ENCODE data around the gene STAT3. TPM values are rescaled to one million over a fixed set of nuclear protein-coding genes. Genes with fewer than 3 reads are reported as not detected.

The STAT3 gene
- total and polyA plus RNA-seq, 2 of the 13 experiments (the other 11 are each of a cell fraction or from before 2014, with no cell fraction given), result 61.8 to 62.4 TPM

DNA sequence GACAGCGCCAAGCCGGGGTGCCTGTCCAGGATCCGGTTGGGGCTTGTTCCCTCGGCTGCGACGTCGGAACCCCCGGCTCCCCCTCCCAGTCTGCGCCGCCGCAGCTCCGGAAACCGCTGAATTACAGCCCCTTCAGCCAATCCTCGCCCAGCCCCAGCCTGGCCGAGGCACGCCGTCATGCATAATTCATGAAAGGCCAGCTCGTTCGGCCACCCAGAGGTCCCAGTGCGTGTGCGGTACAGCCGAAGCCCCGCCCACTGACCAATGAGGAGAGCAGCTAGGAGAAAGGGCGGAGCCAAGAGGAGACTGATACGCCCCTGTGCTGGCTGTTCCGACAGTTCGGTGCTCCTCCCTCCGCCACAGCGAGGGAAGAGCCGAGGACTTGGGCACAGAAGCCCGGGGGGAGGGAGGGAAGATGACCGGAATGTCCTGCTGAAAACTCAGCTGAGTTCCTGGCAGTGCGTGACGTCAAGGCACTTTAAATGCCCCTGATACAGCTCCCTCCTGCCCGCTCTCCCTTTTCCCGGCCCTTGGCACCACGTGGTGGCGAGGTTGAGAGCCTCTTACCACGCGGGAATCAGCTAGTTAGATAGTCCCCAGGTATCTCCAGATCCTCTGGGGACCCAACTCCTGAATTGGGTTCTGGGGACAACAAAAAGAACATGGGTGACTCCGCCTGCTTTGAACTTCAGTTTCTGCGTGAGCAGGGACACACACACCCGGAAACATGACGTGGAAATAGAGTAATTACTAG lies at the start of gene STAT3 (continued):
- TF ChIP-seq ZNF280B (CRISPR knock-in tag; IDR thresholded peaks at IDR 0.05; ENCODE audit: borderline replicate concordance), result peak; percentile 96; the same call in 1 of the 2 replicates
- 0 out of 2 replicates have a peak, but pooled peaks have one; percentile 52 for TF ChIP-seq CENPBD1 (CRISPR knock-in tag; IDR thresholded peaks at IDR 0.05; ENCODE audit: borderline replicate concordance, low read depth)
- TF ChIP-seq, protein P1, sequence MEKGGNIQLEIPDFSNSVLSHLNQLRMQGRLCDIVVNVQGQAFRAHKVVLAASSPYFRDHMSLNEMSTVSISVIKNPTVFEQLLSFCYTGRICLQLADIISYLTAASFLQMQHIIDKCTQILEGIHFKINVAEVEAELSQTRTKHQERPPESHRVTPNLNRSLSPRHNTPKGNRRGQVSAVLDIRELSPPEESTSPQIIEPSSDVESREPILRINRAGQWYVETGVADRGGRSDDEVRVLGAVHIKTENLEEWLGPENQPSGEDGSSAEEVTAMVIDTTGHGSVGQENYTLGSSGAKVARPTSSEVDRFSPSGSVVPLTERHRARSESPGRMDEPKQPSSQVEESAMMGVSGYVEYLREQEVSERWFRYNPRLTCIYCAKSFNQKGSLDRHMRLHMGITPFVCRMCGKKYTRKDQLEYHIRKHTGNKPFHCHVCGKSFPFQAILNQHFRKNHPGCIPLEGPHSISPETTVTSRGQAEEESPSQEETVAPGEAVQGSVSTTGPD (CRISPR knock-in tag; IDR thresholded peaks at IDR 0.05), result peak; percentile 82; the same call in 1 of the 2 replicates
- TF ChIP-seq PLRG1 (conservative IDR thresholded peaks at IDR 0.05), result no peak
- TF ChIP-seq ZNF674 (CRISPR knock-in tag; IDR thresholded peaks at IDR 0.05; ENCODE audit: low read depth), result peak; percentile 99
- TF ChIP-seq ZNF768 (CRISPR knock-in tag; IDR thresholded peaks at IDR 0.05), result peak; percentile 72
- TF ChIP-seq ZNF225 (CRISPR knock-in tag; IDR thresholded peaks at IDR 0.05), result peak; percentile 99
- peak; percentile 94 for TF ChIP-seq ZNF614 (CRISPR knock-in tag; IDR thresholded peaks at IDR 0.05; ENCODE audit: borderline replicate concordance)
- TF ChIP-seq, protein P2, sequence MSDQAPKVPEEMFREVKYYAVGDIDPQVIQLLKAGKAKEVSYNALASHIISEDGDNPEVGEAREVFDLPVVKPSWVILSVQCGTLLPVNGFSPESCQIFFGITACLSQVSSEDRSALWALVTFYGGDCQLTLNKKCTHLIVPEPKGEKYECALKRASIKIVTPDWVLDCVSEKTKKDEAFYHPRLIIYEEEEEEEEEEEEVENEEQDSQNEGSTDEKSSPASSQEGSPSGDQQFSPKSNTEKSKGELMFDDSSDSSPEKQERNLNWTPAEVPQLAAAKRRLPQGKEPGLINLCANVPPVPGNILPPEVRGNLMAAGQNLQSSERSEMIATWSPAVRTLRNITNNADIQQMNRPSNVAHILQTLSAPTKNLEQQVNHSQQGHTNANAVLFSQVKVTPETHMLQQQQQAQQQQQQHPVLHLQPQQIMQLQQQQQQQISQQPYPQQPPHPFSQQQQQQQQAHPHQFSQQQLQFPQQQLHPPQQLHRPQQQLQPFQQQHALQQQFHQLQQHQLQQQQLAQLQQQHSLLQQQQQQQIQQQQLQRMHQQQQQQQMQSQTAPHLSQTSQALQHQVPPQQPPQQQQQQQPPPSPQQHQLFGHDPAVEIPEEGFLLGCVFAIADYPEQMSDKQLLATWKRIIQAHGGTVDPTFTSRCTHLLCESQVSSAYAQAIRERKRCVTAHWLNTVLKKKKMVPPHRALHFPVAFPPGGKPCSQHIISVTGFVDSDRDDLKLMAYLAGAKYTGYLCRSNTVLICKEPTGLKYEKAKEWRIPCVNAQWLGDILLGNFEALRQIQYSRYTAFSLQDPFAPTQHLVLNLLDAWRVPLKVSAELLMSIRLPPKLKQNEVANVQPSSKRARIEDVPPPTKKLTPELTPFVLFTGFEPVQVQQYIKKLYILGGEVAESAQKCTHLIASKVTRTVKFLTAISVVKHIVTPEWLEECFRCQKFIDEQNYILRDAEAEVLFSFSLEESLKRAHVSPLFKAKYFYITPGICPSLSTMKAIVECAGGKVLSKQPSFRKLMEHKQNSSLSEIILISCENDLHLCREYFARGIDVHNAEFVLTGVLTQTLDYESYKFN (CRISPR knock-in tag; conservative IDR thresholded peaks at IDR 0.05), result peak; percentile 90
- TF ChIP-seq RXRA (CRISPR knock-in tag; IDR thresholded peaks at IDR 0.05), result peak; percentile 96
- TF ChIP-seq HOMEZ (CRISPR knock-in tag; IDR thresholded peaks at IDR 0.05; ENCODE audit: low read depth), result peak; percentile 95; the same call in 1 of the 2 replicates
- peak; percentile 97 for TF ChIP-seq GATAD2A (CRISPR knock-in tag; IDR thresholded peaks at IDR 0.05)
- TF ChIP-seq MAF1 (CRISPR knock-in tag; IDR thresholded peaks at IDR 0.05; ENCODE audit: borderline replicate concordance), result peak; percentile 92
- TF ChIP-seq MIXL1 (CRISPR knock-in tag; IDR thresholded peaks at IDR 0.05), result peak; percentile 96
- TF ChIP-seq ARNT2 (CRISPR knock-in tag; IDR thresholded peaks at IDR 0.05; ENCODE audit: low read depth), result peak; percentile 100
- peak; percentile 58 to 62; a peak in 3 of 4 replicates for TF ChIP-seq NR2F1 (CRISPR knock-in tag; IDR thresholded peaks at IDR 0.05)
- TF ChIP-seq SUZ12 (IDR thresholded peaks at IDR 0.05; ENCODE audit: low read depth, low read length), result no peak
- peak; percentile 95 for TF ChIP-seq ZFP91 (CRISPR knock-in tag; IDR thresholded peaks at IDR 0.05; ENCODE audit: borderline replicate concordance)
- peak; percentile 95 for TF ChIP-seq ZNF335 (CRISPR knock-in tag; IDR thresholded peaks at IDR 0.05)
